Esophagus squamous epithelium (tissue), 5 donors: ENCODE data around the gene THSD7A. TPM values are rescaled to one million over a fixed set of nuclear protein-coding genes. Genes with fewer than 3 reads are reported as not detected.

Source experiments
- DNase-seq: peaks from one replicate; lab custom pipeline; 2025; lab: John Stamatoyannopoulos, UW
- H3K27ac ChIP-seq, 4 donors: fragments of 200-600 bp; sonication (generic); one replicate each; pipeline ENCODE4 v1.5.1; 2016 to 2019; ENCODE audit warnings: mild to moderate bottlenecking in 1 of 4
- H3K27me3 ChIP-seq, 4 donors: fragments of 200-600 bp; sonication (generic); 1 replicate in 3 of 4; 2 replicates in 1 of 4; pipeline versions ENCODE4 v1.5.1 to v1.6.0; 2017 to 2021; ENCODE audit warnings: antibody characterized with exemption in 1 of 4
- H3K36me3 ChIP-seq, 3 donors: fragments of 200-600 bp; sonication (generic); one replicate each; pipeline ENCODE4 v1.5.1; 2016 to 2019
- H3K4me1 ChIP-seq, 3 donors: fragments of 200-600 bp; sonication (generic); one replicate each; pipeline ENCODE4 v1.5.1; 2017 to 2019
- H3K4me3 ChIP-seq, 4 donors: fragments of 200-600 bp; sonication (generic); 1 replicate in 3 of 4; 2 replicates in 1 of 4; pipeline ENCODE4 v1.5.1; 2016 to 2019; ENCODE audit warnings: mild to moderate bottlenecking in 2 of 4, moderate library complexity in 1 of 4
- H3K9me3 ChIP-seq, 3 donors: fragments of 200-600 bp; sonication (generic); one replicate each; pipeline ENCODE4 v1.5.1; 2016 to 2019
- POLR2A ChIP-seq, 4 donors: fragments of 450-650 bp; IDR thresholded peaks; one replicate each; pipeline ENCODE4 v1.6.1; 2017; ENCODE audit warnings: antibody characterized with exemption in 4 of 4, mild to moderate bottlenecking in 4 of 4, moderate library complexity in 3 of 4
- WGBS, 2 donors: methylation state at CpG; one replicate each; pipeline ENCODE4 v1.1.5; 2018; 5-methylcytosine and 5-hydroxymethylcytosine counted together
- intact Hi-C: fragments of 100-400 bp; cut with DNase I; formaldehyde crosslinking; loops from one replicate; pipeline ENCODE4 v1.15.0; 2022
- total RNA-seq, 4 donors: library from RNA; depleted of rRNA; stranded (reverse); fragments of >200 nt; gene quantifications; one replicate each; pipeline ENCODE4 v1.1.0, GENCODE V29; 2016
- TF ChIP-seq, protein P1 (sequence below), 6 experiments: fragments of 450-650 bp in 4 of 6; fragments of 200-600 bp in 2 of 6; sonication (generic) in 2 of 6; IDR thresholded peaks; one replicate each; pipeline ENCODE4 v1.5.1; 2016 to 2019; ENCODE audit warnings: antibody characterized with exemption in 6 of 6, mild to moderate bottlenecking in 4 of 6, moderate library complexity in 4 of 6
- donor health status: DM: yes; HTN: yes; CAD: no.

The THSD7A gene
- total RNA-seq, 4 donors from 2014 or later = 0.57 to 2.5 (median 1.4) TPM; not detected in 1

DNA sequence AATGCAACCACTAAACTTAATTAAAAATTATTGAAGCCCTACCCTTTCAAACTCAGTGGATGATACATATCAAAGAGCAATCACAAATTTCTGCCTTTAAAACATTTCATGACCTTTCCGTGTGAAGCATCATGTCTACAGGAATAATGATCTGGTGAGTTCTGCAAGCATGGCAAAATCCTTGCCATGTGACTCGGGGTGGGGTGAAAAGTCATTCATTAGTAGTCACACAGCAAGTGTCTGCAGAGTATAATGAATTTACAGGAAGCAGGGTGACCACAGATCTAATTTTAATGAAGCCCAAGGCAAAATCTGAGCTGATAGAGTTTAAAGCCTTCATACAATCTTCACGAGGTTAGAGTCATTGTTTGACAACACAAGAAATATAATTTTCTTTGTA, 351.9 kb downstream of the THSD7A start:
- H3K4me3 ChIP-seq = no peak overlapping the region
- H3K4me1 ChIP-seq = no peaks in the 10 kb centered on the region
- no peaks in the 10 kb centered on the region for H3K27me3 ChIP-seq
- WGBS, 2 donors = 49 to 60% methylated on average over 3 of the region's 3 CpGs
- H3K36me3 ChIP-seq = no peaks in the 10 kb centered on the region
- intact Hi-C loops = no loop called here
- DNase-seq = no peak
- TF ChIP-seq, protein P1, sequence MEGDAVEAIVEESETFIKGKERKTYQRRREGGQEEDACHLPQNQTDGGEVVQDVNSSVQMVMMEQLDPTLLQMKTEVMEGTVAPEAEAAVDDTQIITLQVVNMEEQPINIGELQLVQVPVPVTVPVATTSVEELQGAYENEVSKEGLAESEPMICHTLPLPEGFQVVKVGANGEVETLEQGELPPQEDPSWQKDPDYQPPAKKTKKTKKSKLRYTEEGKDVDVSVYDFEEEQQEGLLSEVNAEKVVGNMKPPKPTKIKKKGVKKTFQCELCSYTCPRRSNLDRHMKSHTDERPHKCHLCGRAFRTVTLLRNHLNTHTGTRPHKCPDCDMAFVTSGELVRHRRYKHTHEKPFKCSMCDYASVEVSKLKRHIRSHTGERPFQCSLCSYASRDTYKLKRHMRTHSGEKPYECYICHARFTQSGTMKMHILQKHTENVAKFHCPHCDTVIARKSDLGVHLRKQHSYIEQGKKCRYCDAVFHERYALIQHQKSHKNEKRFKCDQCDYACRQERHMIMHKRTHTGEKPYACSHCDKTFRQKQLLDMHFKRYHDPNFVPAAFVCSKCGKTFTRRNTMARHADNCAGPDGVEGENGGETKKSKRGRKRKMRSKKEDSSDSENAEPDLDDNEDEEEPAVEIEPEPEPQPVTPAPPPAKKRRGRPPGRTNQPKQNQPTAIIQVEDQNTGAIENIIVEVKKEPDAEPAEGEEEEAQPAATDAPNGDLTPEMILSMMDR (IDR thresholded peaks at IDR 0.05) = no peak
- no peak for TF ChIP-seq POLR2A (IDR thresholded peaks at IDR 0.05)
- no peaks in the 10 kb centered on the region for H3K9me3 ChIP-seq
- no peak overlapping the region for H3K27ac ChIP-seq

DNA sequence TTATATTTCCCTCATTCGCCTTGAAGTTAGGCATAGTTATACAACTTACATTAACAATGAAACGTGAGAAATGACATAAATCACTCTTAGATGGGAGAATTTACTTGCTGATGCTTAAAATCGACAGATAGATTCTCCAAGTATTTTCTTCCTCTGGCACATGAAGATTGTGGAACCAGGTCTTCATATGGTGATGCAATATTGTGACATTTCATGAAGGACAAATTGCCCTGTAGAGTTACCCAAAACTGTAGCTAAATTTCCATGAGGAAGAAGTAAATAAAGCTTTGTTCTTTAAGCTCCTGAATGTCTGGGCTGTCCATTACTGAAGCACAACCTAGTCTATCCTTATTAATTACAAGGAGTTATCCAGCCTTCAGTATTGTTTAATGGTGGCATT, 353.1 kb downstream of the THSD7A start:
- 64 to 77% methylated on average over 3 of the region's 3 CpGs for WGBS, 2 donors
- intact Hi-C loops = no loop called here

DNA sequence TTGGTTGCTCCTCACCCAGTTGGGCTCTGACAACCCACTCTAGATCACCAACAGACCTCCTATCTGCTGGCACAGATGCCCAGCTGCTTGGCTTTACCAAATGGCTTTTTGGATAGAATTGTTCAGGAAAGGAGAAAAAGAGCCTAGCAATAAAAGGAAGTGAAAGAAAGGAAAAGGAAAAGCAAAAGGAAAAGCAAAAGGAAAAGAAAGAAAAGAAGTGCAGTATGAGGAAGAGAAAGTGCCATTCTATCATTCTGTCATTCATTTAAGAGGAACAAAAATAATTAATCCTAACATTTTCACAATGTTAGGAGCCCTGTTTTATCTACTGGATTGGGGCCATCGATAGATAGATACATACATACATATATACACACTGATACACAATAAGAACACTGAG, 353.6 kb downstream of the THSD7A start:
- Histone ChIP-seq H3K9me3 (no peaks in the 10 kb centered on the region), H3K27ac (no peak overlapping the region), H3K27me3 (no peaks in the 10 kb centered on the region), H3K36me3 (no peaks in the 10 kb centered on the region), H3K4me1 (no peaks in the 10 kb centered on the region), H3K4me3 (no peak overlapping the region)
- WGBS, 2 donors = 70 to 87% methylated on average over 1 of the region's 1 CpG
- no peak for DNase-seq
- intact Hi-C loops = no loop called here
- no peak for TF ChIP-seq POLR2A (IDR thresholded peaks at IDR 0.05)
- TF ChIP-seq, protein P1 (IDR thresholded peaks at IDR 0.05) = no peak

More for the DNA sequence above, 353.1 kb downstream of the THSD7A start:
- Histone ChIP-seq H3K36me3 (no peaks in the 10 kb centered on the region), H3K4me1 (no peaks in the 10 kb centered on the region), H3K4me3 (no peak overlapping the region), H3K27ac (no peak overlapping the region), H3K27me3 (no peaks in the 10 kb centered on the region), H3K9me3 (no peaks in the 10 kb centered on the region)
- no peak for DNase-seq
- no peak for TF ChIP-seq POLR2A (IDR thresholded peaks at IDR 0.05)
- TF ChIP-seq, protein P1 (IDR thresholded peaks at IDR 0.05) = no peak

DNA sequence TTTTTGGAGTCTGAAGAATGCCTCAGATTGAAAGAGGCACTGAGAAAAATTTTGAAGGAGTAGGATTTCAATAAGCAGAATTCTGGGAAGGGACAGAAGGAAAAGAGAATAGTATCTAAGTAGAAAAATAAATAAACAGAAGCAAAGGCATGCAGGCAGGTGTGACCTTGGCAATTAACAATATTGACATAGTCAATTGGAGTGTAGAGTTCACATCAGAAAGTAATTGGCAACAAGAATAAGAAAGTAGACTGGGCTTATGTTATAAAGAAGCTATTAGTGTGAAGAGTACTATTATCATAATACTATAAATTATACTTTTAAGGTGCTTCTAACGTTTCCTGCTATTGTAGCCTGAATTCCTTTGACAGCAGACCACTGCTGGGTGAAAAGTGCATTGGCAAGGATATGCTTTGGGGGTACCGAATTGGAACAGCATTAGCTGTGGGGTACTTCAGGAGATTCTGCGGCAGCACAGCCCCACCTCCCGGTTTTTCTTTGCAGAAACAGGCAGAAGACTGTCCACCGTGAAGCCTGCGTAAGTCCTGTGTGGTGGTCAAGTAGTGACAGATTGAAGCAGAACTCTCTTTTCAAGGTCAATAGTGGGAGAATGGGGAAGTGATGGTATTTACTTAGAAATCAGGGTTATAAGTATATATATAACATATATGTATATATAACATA, 357.0 kb downstream of the THSD7A start:
- Histone ChIP-seq H3K36me3 (no peaks in the 10 kb centered on the region), H3K4me3 (no peak overlapping the region), H3K9me3 (no peaks in the 10 kb centered on the region), H3K27ac (no peak overlapping the region), H3K4me1 (no peaks in the 10 kb centered on the region), H3K27me3 (no peaks in the 10 kb centered on the region)
- no peak for DNase-seq
- intact Hi-C loops = no loop called here
- TF ChIP-seq POLR2A (IDR thresholded peaks at IDR 0.05) = no peak
- TF ChIP-seq, protein P1 (IDR thresholded peaks at IDR 0.05) = no peak
- WGBS, 2 donors = 74 to 75% methylated on average over 6 of the region's 6 CpGs

DNA sequence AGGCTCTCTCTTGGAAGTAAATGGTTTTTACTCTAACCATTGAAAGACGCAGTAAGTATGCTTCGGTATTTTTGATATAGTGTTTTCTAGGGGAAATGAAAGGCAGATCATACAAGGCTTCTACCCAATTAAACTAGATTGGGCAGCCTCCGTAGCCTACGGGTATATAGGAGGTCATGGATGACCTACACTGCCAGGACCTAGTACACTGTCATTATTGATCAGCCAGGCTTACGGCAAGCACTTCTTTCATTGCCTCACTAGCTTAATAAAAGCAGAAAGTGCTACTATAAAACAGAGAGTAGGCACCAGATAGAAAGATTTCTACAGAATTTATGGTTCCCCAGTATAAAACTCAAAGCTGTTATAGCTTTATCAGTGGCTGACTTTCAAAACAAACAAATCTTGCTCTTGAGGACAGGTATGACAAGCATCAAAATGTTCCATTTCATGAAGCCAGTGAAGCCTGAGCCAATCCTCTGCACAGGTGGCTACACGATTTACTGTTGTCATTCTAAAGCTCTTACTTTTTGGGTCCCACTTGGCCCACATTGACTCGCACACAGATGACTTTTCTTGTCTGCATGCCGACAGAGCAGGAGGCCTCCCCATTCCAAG, 358.1 kb downstream of the THSD7A start:
- Histone ChIP-seq H3K4me1 (no peaks in the 10 kb centered on the region), H3K36me3 (no peaks in the 10 kb centered on the region), H3K27me3 (no peaks in the 10 kb centered on the region), H3K27ac (no peak overlapping the region), H3K9me3 (no peaks in the 10 kb centered on the region), H3K4me3 (no peak overlapping the region)
- intact Hi-C loops = no loop called here
- WGBS, 2 donors = 81 to 89% methylated on average over 8 of the region's 8 CpGs
- DNase-seq = no peak
- TF ChIP-seq, protein P1 (IDR thresholded peaks at IDR 0.05) = no peak
- TF ChIP-seq POLR2A (IDR thresholded peaks at IDR 0.05) = no peak
